ENCODE measurements around the gene TMEM163.

GRCh38 chr2:134694411-134694810 lies 24.4 kb downstream of the TMEM163 start:
- TF ChIP-seq, protein P1, sequence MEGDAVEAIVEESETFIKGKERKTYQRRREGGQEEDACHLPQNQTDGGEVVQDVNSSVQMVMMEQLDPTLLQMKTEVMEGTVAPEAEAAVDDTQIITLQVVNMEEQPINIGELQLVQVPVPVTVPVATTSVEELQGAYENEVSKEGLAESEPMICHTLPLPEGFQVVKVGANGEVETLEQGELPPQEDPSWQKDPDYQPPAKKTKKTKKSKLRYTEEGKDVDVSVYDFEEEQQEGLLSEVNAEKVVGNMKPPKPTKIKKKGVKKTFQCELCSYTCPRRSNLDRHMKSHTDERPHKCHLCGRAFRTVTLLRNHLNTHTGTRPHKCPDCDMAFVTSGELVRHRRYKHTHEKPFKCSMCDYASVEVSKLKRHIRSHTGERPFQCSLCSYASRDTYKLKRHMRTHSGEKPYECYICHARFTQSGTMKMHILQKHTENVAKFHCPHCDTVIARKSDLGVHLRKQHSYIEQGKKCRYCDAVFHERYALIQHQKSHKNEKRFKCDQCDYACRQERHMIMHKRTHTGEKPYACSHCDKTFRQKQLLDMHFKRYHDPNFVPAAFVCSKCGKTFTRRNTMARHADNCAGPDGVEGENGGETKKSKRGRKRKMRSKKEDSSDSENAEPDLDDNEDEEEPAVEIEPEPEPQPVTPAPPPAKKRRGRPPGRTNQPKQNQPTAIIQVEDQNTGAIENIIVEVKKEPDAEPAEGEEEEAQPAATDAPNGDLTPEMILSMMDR (IDR thresholded peaks at IDR 0.05) = no peak
- TF ChIP-seq POLR2A (IDR thresholded peaks at IDR 0.05; ENCODE audit: low read depth) = no peak

All from esophagus muscularis mucosa (tissue), 3 donors.